Measurements from ENCODE around the gene JMJD8. TPM values are rescaled to one million over a fixed set of nuclear protein-coding genes. Genes with fewer than 3 reads are reported as not detected.

JMJD8 gene
- total and polyA plus RNA-seq, 12 donors = 50.8 to 137 (median 93.1) TPM

DNA sequence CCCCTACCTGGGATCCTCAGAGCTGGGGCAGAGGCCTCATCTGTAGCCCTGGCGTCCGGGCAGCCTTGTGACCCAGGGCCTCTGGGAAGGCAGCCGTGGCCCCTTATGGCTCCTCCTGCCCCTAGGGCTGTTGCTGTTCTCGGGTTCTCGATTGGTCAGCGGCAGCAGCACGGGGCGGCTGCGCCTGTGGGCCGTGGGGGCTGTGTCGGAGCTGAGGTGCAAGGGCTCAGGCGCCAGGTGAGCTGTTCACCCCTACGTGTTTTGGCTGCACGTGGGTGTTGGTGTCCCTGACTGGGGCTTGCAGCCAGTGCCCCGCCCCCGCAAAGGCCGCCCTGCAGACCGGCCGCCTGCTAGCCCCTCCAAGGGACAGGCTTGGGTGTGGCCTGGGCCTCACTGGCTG is 22.0 kb downstream of the JMJD8 start:
- Histone ChIP-seq H3K4me1 (replicated peaks in 1 of 2) (peaks cover 12 to 13% of the 10 kb centered on the region in 2 donors), H3K27ac (no peak overlapping the region), H3K4me3 (no peak overlapping the region), H3K27me3 (no peaks in the 10 kb centered on the region), H3K9me3 (replicated peaks in 1 of 3) (no peaks in the 10 kb centered on the region), H3K36me3 (replicated peaks in 1 of 2) (peaks cover 0 to 4% of the 10 kb centered on the region in 2 donors)
- DNase-seq = no peak
- intact Hi-C loops (cut with DNase I) = no loop called here
- 96 to 100% (median 96%) methylated on average over 3 to 19 of the region's 19 CpGs; no CpG with 5 or more reads in 1 of the 4 donors for whole genome bisulfite sequencing, 4 donors
- TF ChIP-seq, protein P1, sequence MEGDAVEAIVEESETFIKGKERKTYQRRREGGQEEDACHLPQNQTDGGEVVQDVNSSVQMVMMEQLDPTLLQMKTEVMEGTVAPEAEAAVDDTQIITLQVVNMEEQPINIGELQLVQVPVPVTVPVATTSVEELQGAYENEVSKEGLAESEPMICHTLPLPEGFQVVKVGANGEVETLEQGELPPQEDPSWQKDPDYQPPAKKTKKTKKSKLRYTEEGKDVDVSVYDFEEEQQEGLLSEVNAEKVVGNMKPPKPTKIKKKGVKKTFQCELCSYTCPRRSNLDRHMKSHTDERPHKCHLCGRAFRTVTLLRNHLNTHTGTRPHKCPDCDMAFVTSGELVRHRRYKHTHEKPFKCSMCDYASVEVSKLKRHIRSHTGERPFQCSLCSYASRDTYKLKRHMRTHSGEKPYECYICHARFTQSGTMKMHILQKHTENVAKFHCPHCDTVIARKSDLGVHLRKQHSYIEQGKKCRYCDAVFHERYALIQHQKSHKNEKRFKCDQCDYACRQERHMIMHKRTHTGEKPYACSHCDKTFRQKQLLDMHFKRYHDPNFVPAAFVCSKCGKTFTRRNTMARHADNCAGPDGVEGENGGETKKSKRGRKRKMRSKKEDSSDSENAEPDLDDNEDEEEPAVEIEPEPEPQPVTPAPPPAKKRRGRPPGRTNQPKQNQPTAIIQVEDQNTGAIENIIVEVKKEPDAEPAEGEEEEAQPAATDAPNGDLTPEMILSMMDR (IDR thresholded peaks at IDR 0.05) = no peak
- no peak for TF ChIP-seq POLR2A (IDR thresholded peaks at IDR 0.05)

DNA sequence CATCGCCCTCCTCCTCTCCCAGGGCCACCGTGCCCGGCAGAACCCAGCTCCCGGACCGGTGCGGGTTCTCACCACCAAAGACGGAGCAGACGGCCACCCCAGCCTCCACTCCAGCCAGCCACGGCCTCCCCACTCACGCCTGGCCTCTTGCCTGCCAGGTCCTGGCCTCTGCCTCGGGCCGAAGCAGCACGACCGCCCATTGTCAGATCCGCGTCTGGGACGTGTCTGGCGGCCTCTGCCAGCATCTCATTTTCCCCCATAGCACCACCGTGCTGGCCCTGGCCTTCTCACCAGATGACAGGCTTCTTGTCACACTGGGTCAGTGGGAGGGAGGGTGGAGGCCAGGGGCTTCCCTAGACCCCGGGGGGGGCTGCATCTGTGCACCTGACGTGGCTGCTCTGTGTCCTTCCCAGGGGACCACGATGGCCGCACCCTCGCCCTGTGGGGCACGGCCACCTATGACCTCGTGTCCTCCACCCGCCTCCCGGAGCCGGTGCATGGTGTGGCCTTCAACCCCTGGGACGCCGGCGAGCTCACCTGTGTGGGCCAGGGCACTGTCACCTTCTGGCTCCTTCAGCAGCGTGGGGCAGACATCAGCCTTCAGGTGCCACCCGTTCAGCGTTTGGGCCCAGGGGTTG is 22.8 kb downstream of the JMJD8 start:
- peak overlapping the region in 4 of 5 donors; percentile 51 to 90 (median 70) for H3K27ac ChIP-seq
- H3K27me3 ChIP-seq = no peaks in the 10 kb centered on the region
- H3K4me1 ChIP-seq (replicated peaks in 1 of 2) = peaks cover 12 to 13% of the 10 kb centered on the region in 2 donors
- 31 to 39% (median 36%) methylated on average over 12 to 35 of the region's 35 CpGs for WGBS, 4 donors
- peak overlapping the region in 1 of 4 donors; percentile 32 for H3K4me3 ChIP-seq
- peaks cover 0 to 4% of the 10 kb centered on the region in 2 donors for H3K36me3 ChIP-seq (replicated peaks in 1 of 2)
- intact Hi-C loops (cut with DNase I) = no loop called here
- DNase-seq = no peak
- no peaks in the 10 kb centered on the region for H3K9me3 ChIP-seq (replicated peaks in 1 of 3)
- TF ChIP-seq, protein P1 (IDR thresholded peaks at IDR 0.05) = no peak
- TF ChIP-seq POLR2A (IDR thresholded peaks at IDR 0.05) = no peak

DNA sequence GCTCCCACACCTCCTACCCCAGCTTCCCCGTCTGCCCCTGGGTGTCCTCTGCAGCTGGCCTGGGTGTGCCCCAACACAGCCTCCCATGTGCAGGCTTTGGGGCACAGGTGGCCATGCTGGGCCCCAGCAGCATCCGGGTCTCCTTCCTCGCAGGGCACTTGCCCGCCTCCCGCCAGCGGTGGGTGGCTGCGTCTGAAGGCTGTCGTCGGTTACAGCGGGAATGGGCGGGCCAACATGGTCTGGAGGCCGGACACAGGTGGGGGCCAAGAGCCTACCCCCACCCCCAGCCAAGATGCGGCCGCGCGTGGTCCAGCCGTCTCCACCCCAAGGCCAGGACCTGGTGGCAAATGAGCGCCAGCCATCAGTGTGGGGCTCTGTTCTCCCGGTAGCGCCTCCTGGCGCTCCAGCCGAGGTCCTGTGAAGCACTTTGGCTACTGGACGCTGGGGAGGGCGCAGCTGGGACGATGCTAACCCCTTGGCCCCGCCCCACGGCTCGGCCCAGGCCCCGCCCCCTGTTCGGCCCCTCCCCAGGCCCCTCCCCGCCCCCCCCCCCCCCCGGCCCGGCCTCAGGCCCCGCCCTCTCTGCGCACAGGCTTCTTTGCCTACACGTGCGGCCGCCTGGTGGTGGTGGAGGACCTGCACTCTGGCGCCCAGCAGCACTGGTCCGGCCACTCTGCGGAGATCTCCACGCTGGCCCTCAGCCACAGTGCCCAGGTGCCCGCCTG is 23.5 kb downstream of the JMJD8 start:
- Histone ChIP-seq H3K27ac (peak overlapping the region; percentile 8 to 90 (median 66)), H3K4me3 (peak overlapping the region in 1 of 4 donors; percentile 32), H3K27me3 (no peaks in the 10 kb centered on the region), H3K4me1 (replicated peaks in 1 of 2) (peaks cover 12 to 13% of the 10 kb centered on the region in 2 donors), H3K9me3 (replicated peaks in 1 of 3) (no peaks in the 10 kb centered on the region), H3K36me3 (replicated peaks in 1 of 2) (peaks cover 0 to 5% of the 10 kb centered on the region in 2 donors)
- WGBS, 4 donors = 0 to 21% (median 6%) methylated on average over 3 to 39 of the region's 43 CpGs
- peak; percentile 92 to 97 (median 96) for DNase-seq
- TF ChIP-seq, protein P1 (IDR thresholded peaks at IDR 0.05) = peak; percentile 33 to 75 (median 58)
- TF ChIP-seq POLR2A (IDR thresholded peaks at IDR 0.05) = peak; percentile 49 to 83
- intact Hi-C loops (cut with DNase I) = no loop called here

DNA sequence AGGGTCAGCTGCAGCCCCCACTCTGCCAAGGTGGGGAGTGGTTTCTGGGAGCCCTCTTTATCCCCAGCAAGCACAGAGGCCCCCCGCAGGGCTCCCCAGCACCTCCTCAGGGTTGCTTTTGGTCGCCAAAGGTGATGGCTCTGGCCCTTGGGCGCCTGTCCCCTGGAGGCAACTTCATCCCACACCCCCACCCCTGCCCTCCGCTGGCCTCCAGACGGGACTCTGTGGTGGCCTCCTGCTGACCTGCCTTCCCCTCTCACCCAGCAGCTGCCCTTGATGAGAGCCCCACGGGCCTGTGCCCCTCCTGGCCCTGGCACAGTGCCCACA is 24.0 kb downstream of the JMJD8 start:
- no peaks in the 10 kb centered on the region for H3K9me3 ChIP-seq (replicated peaks in 1 of 3)
- H3K4me1 ChIP-seq (replicated peaks in 1 of 2) = peaks cover 12 to 13% of the 10 kb centered on the region in 2 donors
- peak overlapping the region; percentile 8 to 90 (median 66) for H3K27ac ChIP-seq
- intact Hi-C loops (cut with DNase I) = no loop called here
- TF ChIP-seq, protein P1 (IDR thresholded peaks at IDR 0.05) = no peak
- no peak for TF ChIP-seq POLR2A (IDR thresholded peaks at IDR 0.05)
- DNase-seq = no peak
- WGBS, 4 donors = 52 to 74% (median 57%) methylated on average over 4 to 6 of the region's 6 CpGs
- no peaks in the 10 kb centered on the region for H3K27me3 ChIP-seq
- peaks cover 0 to 9% of the 10 kb centered on the region in 2 donors for H3K36me3 ChIP-seq (replicated peaks in 1 of 2)
- H3K4me3 ChIP-seq = peak overlapping the region in 1 of 4 donors; percentile 20

Measured in adrenal gland (tissue), 12 donors.